Esophagus muscularis mucosa (tissue), 4 donors: Measurements from ENCODE around the gene ETNK1. TPM values are rescaled to one million over a fixed set of nuclear protein-coding genes. Genes with fewer than 3 reads are reported as not detected.
"Not testable (repeated sequence)": the region's sequence is repeated elsewhere in the genome, so short reads cannot be mapped to it uniquely, and the experiment has no call there.

Experiments
- DNase-seq: peaks from one replicate; pipeline ENCODE4 v3.0.0-alpha.2; 2017; ENCODE audit errors: extremely low spot score
- H3K27ac ChIP-seq, 4 donors: fragments of 200-600 bp; sonication (generic); replicated peaks in 1 of 4; 1 replicate in 3 of 4; 2 replicates in 1 of 4; pipeline ENCODE4 v1.5.1; 2016 to 2019; ENCODE audit warnings: mild to moderate bottlenecking in 1 of 4
- H3K27me3 ChIP-seq, 4 donors: fragments of 200-600 bp; sonication (generic); one replicate each; pipeline versions ENCODE4 v1.5.1 to v1.6.0; 2016 to 2019
- H3K36me3 ChIP-seq, 4 donors: fragments of 200-600 bp; sonication (generic); one replicate each; pipeline ENCODE4 v1.5.1; 2016 to 2019
- H3K4me1 ChIP-seq, 4 donors: fragments of 200-600 bp; sonication (generic); one replicate each; pipeline ENCODE4 v1.5.1; 2016 to 2019
- H3K4me3 ChIP-seq, 4 donors: fragments of 200-600 bp; sonication (generic); 1 replicate in 2 of 4; 2 replicates in 2 of 4; pipeline ENCODE4 v1.5.1; 2016 to 2019; ENCODE audit warnings: mild to moderate bottlenecking in 4 of 4, moderate library complexity in 1 of 4
- H3K9me3 ChIP-seq, 4 donors: fragments of 200-600 bp; sonication (generic); 1 replicate in 3 of 4; 2 replicates in 1 of 4; pipeline ENCODE4 v1.5.1; 2016 to 2019
- EP300 ChIP-seq: sonication (generic); formaldehyde crosslinking; IDR thresholded peaks from one replicate; pipeline ENCODE4 v1.6.1; 2017; ENCODE audit warnings: antibody characterized with exemption
- POLR2A ChIP-seq: fragments of 450-650 bp; IDR thresholded peaks from one replicate; pipeline ENCODE4 v1.6.1; 2017; ENCODE audit warnings: antibody characterized with exemption, moderate library complexity, mild to moderate bottlenecking, low read depth
- POLR2AphosphoS5 ChIP-seq, 2 donors: sonication (generic); formaldehyde crosslinking; IDR thresholded peaks; one replicate each; pipeline ENCODE4 v1.6.1; 2017; ENCODE audit warnings: antibody characterized with exemption in 2 of 2
- WGBS: methylation state at CpG from one replicate; pipeline ENCODE4 v1.1.5; 2018; 5-methylcytosine and 5-hydroxymethylcytosine counted together
- intact Hi-C: fragments of 100-400 bp; cut with DNase I; formaldehyde crosslinking; loops from one replicate; pipeline ENCODE4 v1.15.1; 2023
- total RNA-seq, 4 donors: library from RNA; depleted of rRNA; stranded (reverse); fragments of >200 nt; gene quantifications; one replicate each; pipeline versions ENCODE4 v1.1.0 to v1.2.1, GENCODE V29; 2016
- TF ChIP-seq, protein P1 (sequence below), 3 experiments: fragments of 200-600 bp in 2 of 3; fragments of 450-650 bp in 1 of 3; sonication (generic) in 2 of 3; IDR thresholded peaks; one replicate each; pipeline ENCODE4 v1.5.1; 2017 to 2019; ENCODE audit warnings: antibody characterized with exemption in 3 of 3, mild to moderate bottlenecking in 2 of 3, moderate library complexity in 1 of 3

ETNK1 gene
- total RNA-seq, 4 donors from 2014 or later: 17.6 to 21.2 (median 19.4) TPM

DNA sequence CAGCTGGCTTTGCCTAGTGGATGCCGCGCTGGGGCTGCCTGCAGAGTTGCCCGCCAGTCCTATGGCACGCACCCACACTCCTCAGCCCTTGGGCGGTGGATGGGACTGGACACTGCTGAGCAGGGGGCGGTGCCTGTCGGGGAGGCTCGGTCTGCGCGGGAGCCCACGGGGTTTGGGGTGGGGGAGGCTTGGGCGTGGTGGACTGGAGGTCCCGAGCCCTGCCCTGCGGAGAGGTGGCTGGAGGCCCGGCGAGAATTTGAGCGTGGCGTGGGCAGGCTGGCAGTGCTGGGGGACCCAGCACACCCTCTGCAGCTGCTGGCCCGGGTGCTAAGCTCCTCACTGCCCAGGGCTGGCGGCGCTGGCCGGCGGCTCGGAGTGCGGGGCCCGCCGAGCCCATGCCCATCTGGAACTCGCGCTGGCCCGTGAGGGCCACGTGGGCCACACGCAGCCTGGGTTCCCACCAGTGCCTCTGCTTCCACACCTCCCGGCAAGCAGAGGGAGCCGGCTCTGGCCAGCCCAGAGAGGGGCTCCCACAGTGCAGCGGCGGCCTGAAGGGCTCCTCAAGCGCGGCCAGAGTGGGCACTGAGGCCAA, 68.1 kb downstream of the ETNK1 start:
- Histone ChIP-seq H3K4me3 (no peak overlapping the region), H3K9me3 (peaks cover 0 to 9% (median 0%) of the 10 kb centered on the region in 4 donors), H3K27ac (no peak overlapping the region), H3K4me1 (no peaks in the 10 kb centered on the region), H3K36me3 (no peaks in the 10 kb centered on the region), H3K27me3 (no peaks in the 10 kb centered on the region)
- TF ChIP-seq POLR2AphosphoS5 (IDR thresholded peaks at IDR 0.05) (no peak), POLR2A (no peak), EP300 (no peak)
- TF ChIP-seq, protein P1, sequence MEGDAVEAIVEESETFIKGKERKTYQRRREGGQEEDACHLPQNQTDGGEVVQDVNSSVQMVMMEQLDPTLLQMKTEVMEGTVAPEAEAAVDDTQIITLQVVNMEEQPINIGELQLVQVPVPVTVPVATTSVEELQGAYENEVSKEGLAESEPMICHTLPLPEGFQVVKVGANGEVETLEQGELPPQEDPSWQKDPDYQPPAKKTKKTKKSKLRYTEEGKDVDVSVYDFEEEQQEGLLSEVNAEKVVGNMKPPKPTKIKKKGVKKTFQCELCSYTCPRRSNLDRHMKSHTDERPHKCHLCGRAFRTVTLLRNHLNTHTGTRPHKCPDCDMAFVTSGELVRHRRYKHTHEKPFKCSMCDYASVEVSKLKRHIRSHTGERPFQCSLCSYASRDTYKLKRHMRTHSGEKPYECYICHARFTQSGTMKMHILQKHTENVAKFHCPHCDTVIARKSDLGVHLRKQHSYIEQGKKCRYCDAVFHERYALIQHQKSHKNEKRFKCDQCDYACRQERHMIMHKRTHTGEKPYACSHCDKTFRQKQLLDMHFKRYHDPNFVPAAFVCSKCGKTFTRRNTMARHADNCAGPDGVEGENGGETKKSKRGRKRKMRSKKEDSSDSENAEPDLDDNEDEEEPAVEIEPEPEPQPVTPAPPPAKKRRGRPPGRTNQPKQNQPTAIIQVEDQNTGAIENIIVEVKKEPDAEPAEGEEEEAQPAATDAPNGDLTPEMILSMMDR (IDR thresholded peaks at IDR 0.05): no peak
- intact Hi-C loops: no loop called here
- DNase-seq: no peak
- WGBS: 96% methylated on average over 22 of the region's 38 CpGs

DNA sequence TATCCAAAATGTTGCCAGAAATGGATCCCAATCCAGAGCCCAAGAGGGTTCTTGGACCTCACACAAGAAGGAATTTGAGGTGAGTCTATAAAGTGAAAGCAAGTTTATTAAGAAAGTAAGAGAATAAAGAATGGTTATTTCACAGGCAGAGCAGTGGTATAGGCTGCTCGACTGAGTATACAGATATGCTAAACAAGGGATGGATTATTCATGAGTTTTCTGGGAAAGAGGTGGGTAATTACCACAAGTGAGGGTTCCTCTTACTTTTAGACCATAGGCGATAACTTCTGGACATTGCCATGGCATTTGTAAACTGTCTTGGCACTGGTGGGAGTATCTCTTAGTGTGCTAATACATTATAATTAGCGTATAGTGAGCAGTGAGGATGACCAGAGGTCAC, 73.6 kb downstream of the ETNK1 start:
- peak; percentile 64 for DNase-seq
- no peak overlapping the region for H3K4me3 ChIP-seq
- peaks cover 0 to under 1% (median 0%) of the 10 kb centered on the region in 4 donors for H3K9me3 ChIP-seq
- H3K36me3 ChIP-seq: no peaks in the 10 kb centered on the region
- intact Hi-C loops: no loop called here
- H3K4me1 ChIP-seq: no peaks in the 10 kb centered on the region
- H3K27ac ChIP-seq: no peak overlapping the region
- TF ChIP-seq POLR2AphosphoS5 (IDR thresholded peaks at IDR 0.05): no peak
- TF ChIP-seq, protein P1 (IDR thresholded peaks at IDR 0.05): no peak
- TF ChIP-seq EP300: no peak
- no peak for TF ChIP-seq POLR2A
- H3K27me3 ChIP-seq: no peaks in the 10 kb centered on the region
- 94% methylated on average over 3 of the region's 3 CpGs for WGBS

DNA sequence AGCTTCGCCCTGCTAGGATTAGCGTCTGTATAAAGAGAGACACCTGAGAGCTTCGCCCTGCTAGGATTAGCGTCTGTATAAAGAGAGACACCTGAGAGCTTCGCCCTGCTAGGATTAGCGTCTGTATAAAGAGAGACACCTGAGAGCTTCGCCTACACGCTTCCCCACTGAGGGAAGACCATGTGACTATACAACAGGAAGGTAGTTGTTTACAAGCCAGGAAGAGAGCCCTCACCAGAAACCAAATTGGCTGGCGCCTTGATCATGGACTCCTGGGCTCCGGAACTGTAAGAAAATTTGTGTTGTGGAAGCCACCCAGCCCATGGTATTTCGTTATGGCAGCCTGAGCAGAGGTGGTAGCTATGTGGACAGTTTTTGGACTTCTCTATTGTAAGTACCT, 74.7 kb downstream of the ETNK1 start:
- H3K9me3 ChIP-seq, H3K27ac ChIP-seq, H3K4me3 ChIP-seq, H3K36me3 ChIP-seq, intact Hi-C loops, H3K27me3 ChIP-seq, H3K4me1 ChIP-seq: not testable (repeated sequence)
- WGBS: 84% methylated on average over 9 of the region's 11 CpGs
- peak; percentile 37 for DNase-seq

DNA sequence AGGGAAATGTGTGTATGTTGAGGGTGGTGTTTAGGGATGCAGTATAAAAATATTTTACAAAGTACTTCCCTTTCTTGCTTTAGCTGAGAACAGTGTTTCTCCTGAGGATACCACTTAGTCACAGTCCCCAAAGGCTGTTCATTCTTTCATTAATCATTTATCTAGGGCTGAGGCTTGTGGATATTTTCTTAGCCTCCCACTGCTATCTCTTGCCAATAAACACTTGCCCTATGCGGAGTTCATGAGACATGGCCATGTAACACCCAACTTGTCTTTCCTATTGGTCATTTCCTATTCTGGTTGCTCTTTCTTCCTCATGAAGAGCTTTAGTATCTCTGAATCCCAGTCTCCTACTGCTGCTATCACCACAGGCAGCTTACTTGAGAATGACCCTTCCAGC, 75.1 kb downstream of the ETNK1 start:
- TF ChIP-seq POLR2AphosphoS5 (IDR thresholded peaks at IDR 0.05) (no peak), EP300 (no peak), POLR2A (no peak)
- TF ChIP-seq, protein P1 (IDR thresholded peaks at IDR 0.05): no peak
- H3K4me3 ChIP-seq: no peak overlapping the region
- H3K4me1 ChIP-seq: no peaks in the 10 kb centered on the region
- H3K9me3 ChIP-seq: no peaks in the 10 kb centered on the region
- no peaks in the 10 kb centered on the region for H3K36me3 ChIP-seq
- peak; percentile 29 for DNase-seq
- H3K27ac ChIP-seq: no peak overlapping the region
- intact Hi-C loops: no loop called here
- WGBS: 53% methylated on average over 1 of the region's 1 CpG
- no peaks in the 10 kb centered on the region for H3K27me3 ChIP-seq

DNA sequence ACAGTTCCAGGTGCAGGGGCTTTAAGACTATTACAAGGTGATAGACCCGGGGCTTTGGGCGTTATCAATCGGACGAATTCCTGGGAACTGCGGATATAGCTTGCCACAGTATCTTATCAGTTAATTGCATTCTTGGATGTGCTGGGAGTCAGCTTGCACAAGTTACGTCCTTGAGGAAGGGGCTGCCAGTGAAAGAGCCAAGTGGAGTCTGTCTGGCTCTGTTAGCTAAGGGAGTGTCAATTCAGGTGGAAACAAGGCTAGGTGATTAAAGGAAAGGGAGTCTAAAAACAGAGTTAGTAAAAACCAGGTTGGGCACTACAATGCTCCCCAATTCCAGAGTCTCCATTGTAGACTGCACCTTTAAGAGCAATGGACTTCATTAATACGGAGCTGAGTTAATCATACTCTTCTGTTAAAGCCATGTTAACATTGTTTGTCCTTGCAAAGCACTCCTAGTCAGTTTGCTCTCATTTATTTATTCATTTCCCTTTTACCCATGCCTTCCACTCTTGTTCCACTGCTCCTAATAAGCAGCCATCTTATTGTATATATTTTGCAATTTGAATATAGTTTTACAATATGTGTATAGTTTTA, 76.3 kb downstream of the ETNK1 start:
- H3K4me1 ChIP-seq, H3K27me3 ChIP-seq, H3K27ac ChIP-seq, DNase-seq, intact Hi-C loops, H3K4me3 ChIP-seq, H3K9me3 ChIP-seq, H3K36me3 ChIP-seq: not testable (repeated sequence)
- WGBS: 71% methylated on average over 6 of the region's 7 CpGs

DNA sequence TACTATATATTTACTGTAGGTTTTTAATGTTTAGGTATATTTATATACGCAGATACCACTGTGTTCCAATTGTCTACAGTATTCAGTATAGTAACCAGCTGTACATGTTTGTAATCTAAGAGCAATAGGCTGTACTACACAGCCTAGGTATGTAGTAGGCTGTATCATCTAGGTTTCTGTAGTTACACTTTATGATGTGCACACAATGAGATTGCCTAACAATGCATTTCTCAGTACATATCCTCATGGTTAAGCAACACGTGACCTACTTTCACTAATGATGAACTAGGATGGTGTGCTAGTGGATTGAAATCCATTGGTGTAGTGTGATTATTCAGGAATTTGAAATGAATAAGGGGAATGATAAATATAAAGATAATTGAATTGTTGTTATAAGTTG, 77.7 kb downstream of the ETNK1 start:
- Histone ChIP-seq H3K36me3 (no peaks in the 10 kb centered on the region), H3K27me3 (no peaks in the 10 kb centered on the region), H3K27ac (no peak overlapping the region), H3K9me3 (no peaks in the 10 kb centered on the region), H3K4me3 (no peak overlapping the region), H3K4me1 (no peaks in the 10 kb centered on the region)
- 90% methylated on average over 2 of the region's 2 CpGs for WGBS
- intact Hi-C loops: no loop called here
- DNase-seq: no peak
- no peak for TF ChIP-seq EP300
- TF ChIP-seq, protein P1 (IDR thresholded peaks at IDR 0.05): no peak
- TF ChIP-seq POLR2A: no peak
- no peak for TF ChIP-seq POLR2AphosphoS5 (IDR thresholded peaks at IDR 0.05)
